Measurements from ENCODE around the gene ACOT4. TPM values are rescaled to one million over a fixed set of nuclear protein-coding genes. Genes with fewer than 3 reads are reported as not detected.
"Not testable (repeated sequence)": the region's sequence is repeated elsewhere in the genome, so short reads cannot be mapped to it uniquely, and the experiment has no call there.

The ACOT4 gene
- total RNA-seq, 1 experiment from 2014 or later = 1.8 TPM

- Histone ChIP-seq H4K8ac (replicated peaks; ENCODE audit: insufficient read length, low read depth, low read length) (no peak overlapping the region), H2BK20ac (ENCODE audit: low read depth, low read length, poor library complexity, severe bottlenecking) (no peak overlapping the region), H3K4ac (ENCODE audit: low read depth, low read length) (no peak overlapping the region), H4K5ac (ENCODE audit: insufficient read length, low read depth, low read length) (no peak overlapping the region), H2AK5ac (ENCODE audit: insufficient read length, low read length) (no peak overlapping the region), H2BK12ac (ENCODE audit: insufficient read length, low read depth, low read length) (no peak overlapping the region), H2AFZ (ENCODE audit: low read length) (no peak overlapping the region), H3K27ac (ENCODE audit: insufficient read length, low read depth, low read length) (no peak overlapping the region), H2BK120ac (ENCODE audit: low read depth, low read length, poor library complexity, severe bottlenecking) (no peak overlapping the region), H4K20me1 (ENCODE audit: control insufficient read depth, insufficient read depth, insufficient read length) (no peaks in the 10 kb centered on the region), H3K79me1 (ENCODE audit: insufficient read depth, low read depth, low read length, poor library complexity, severe bottlenecking) (no peaks in the 10 kb centered on the region), H3T11ph (ENCODE audit: low read length) (no peak overlapping the region), H3K18ac (ENCODE audit: insufficient read length, low read depth, low read length) (no peak overlapping the region), H3K23ac (ENCODE audit: insufficient read length, low read depth, low read length) (no peak overlapping the region), H2BK5ac (ENCODE audit: insufficient read length, low read length) (no peak overlapping the region), H3K9me3 (ENCODE audit: control insufficient read depth, low read depth, low read length) (no peaks in the 10 kb centered on the region), H3K56ac (ENCODE audit: insufficient read length, low read depth, low read length) (no peak overlapping the region), H3K14ac (ENCODE audit: insufficient read depth, low read length) (no peak overlapping the region), H3K4me1 (ENCODE audit: insufficient read depth, low read length) (no peaks in the 10 kb centered on the region), H3K23me2 (ENCODE audit: insufficient read length, low read depth, low read length, poor library complexity, severe bottlenecking) (no peaks in the 10 kb centered on the region), H3K9ac (ENCODE audit: extremely low read depth, insufficient read length, low read length) (no peak overlapping the region), H2BK15ac (ENCODE audit: low read depth, low read length) (no peak overlapping the region), H4K91ac (ENCODE audit: insufficient read length, low read depth, low read length) (no peak overlapping the region), H3K4me2 (ENCODE audit: insufficient read depth, insufficient read length, low read length) (no peak overlapping the region), H3K79me2 (ENCODE audit: insufficient read depth, low read length) (no peaks in the 10 kb centered on the region), H3K27me3 (ENCODE audit: insufficient read depth, low read length) (no peaks in the 10 kb centered on the region)
- DNase-seq = no peak
- no peak overlapping the region for H3K27ac Mint-ChIP-seq
- WGBS (ENCODE audit: extremely low coverage, insufficient read length, low lambda C conversion rate) = no CpG with 5 or more reads among the region's 3 CpGs
- H3K9me3 Mint-ChIP-seq = no peaks in the 10 kb centered on the region
- no peak overlapping the region for H3K4me3 Mint-ChIP-seq
- TF ChIP-seq CTCF (conservative IDR thresholded peaks at IDR 0.05) = no peak
- peaks cover 0 to 1% of the 10 kb centered on the region in 2 experiments; a peak in 1 of 4 replicates for H3K4me1 Mint-ChIP-seq
- H3K36me3 Mint-ChIP-seq (ENCODE audit: insufficient read depth in 1 of 3, low read depth in 3 of 3) = peaks cover 0 to 16% (median 6%) of the 10 kb centered on the region in 3 experiments; a peak in 5 of 7 replicates
- H3K27me3 Mint-ChIP-seq (ENCODE audit: low read depth) = no peaks in the 10 kb centered on the region
Measured at GRCh38 chr14:73576391-73576790, 15.3 kb upstream of the ACOT4 start.

- H2BK5ac ChIP-seq (ENCODE audit: insufficient read length, low read length); H3K79me2 ChIP-seq (ENCODE audit: insufficient read depth, low read length); H3K79me1 ChIP-seq (ENCODE audit: insufficient read depth, low read depth, low read length, poor library complexity, severe bottlenecking); H2AK5ac ChIP-seq (ENCODE audit: insufficient read length, low read length); H4K91ac ChIP-seq (ENCODE audit: insufficient read length, low read depth, low read length); H3K56ac ChIP-seq (ENCODE audit: insufficient read length, low read depth, low read length); H3K14ac ChIP-seq (ENCODE audit: insufficient read depth, low read length); H3K9ac ChIP-seq (ENCODE audit: extremely low read depth, insufficient read length, low read length); H3K4ac ChIP-seq (ENCODE audit: low read depth, low read length); H3K27ac ChIP-seq (ENCODE audit: insufficient read length, low read depth, low read length); H3K9me3 Mint-ChIP-seq; H2BK12ac ChIP-seq (ENCODE audit: insufficient read length, low read depth, low read length); H3K4me3 Mint-ChIP-seq; DNase-seq; H2AFZ ChIP-seq (ENCODE audit: low read length); H4K20me1 ChIP-seq (ENCODE audit: control insufficient read depth, insufficient read depth, insufficient read length); H3K9me3 ChIP-seq (ENCODE audit: control insufficient read depth, low read depth, low read length); H4K5ac ChIP-seq (ENCODE audit: insufficient read length, low read depth, low read length); H3K23ac ChIP-seq (ENCODE audit: insufficient read length, low read depth, low read length); H3K27me3 ChIP-seq (ENCODE audit: insufficient read depth, low read length); H3K18ac ChIP-seq (ENCODE audit: insufficient read length, low read depth, low read length); H3K4me2 ChIP-seq (ENCODE audit: insufficient read depth, insufficient read length, low read length); H2BK20ac ChIP-seq (ENCODE audit: low read depth, low read length, poor library complexity, severe bottlenecking); H3K27me3 Mint-ChIP-seq (ENCODE audit: low read depth); H4K8ac ChIP-seq (replicated peaks; ENCODE audit: insufficient read length, low read depth, low read length); H3T11ph ChIP-seq (ENCODE audit: low read length); H3K27ac Mint-ChIP-seq; H3K23me2 ChIP-seq (ENCODE audit: insufficient read length, low read depth, low read length, poor library complexity, severe bottlenecking); H2BK120ac ChIP-seq (ENCODE audit: low read depth, low read length, poor library complexity, severe bottlenecking); H3K4me1 ChIP-seq (ENCODE audit: insufficient read depth, low read length); H2BK15ac ChIP-seq (ENCODE audit: low read depth, low read length); H3K4me1 Mint-ChIP-seq: not testable (repeated sequence)
- WGBS (ENCODE audit: extremely low coverage, insufficient read length, low lambda C conversion rate) = no CpG with 5 or more reads among the region's 2 CpGs
- H3K36me3 Mint-ChIP-seq (ENCODE audit: insufficient read depth in 1 of 3, low read depth in 3 of 3) = peaks cover 0 to 15% (median 6%) of the 10 kb centered on the region in 3 experiments; a peak in 5 of 7 replicates
Measured at GRCh38 chr14:73577214-73577613, 14.5 kb upstream of the ACOT4 start.

All from H9 (cell line).